Measurements from ENCODE around the gene RICTOR.

- TF ChIP-seq CTCF (IDR thresholded peaks at IDR 0.05 in 2 of 3, conservative IDR thresholded peaks at IDR 0.05 in 1 of 3; ENCODE audit: borderline replicate concordance in 1 of 3, insufficient read depth in 1 of 3, low read depth in 2 of 3, low read length in 2 of 3) = no peak
- no peak for TF ChIP-seq FOSL1 (IDR thresholded peaks at IDR 0.05; ENCODE audit: low read depth)
- TF ChIP-seq EZH2 (IDR thresholded peaks at IDR 0.05) = no peak
- no peak for TF ChIP-seq POLR2AphosphoS5 (IDR thresholded peaks at IDR 0.05; ENCODE audit: low read depth, low read length)
- no peak for TF ChIP-seq POLR2A (IDR thresholded peaks at IDR 0.05; ENCODE audit: borderline replicate concordance, extremely low read depth, insufficient read depth, insufficient read length)
- no peak for TF ChIP-seq REST (IDR thresholded peaks at IDR 0.05; ENCODE audit: low read depth)
Measured at GRCh38 chr5:38968665-38969064, 105.5 kb downstream of the RICTOR start.
